HG03520 (cell line): ENCODE results near the gene NPAS3.

Source experiments
- ATAC-seq: cut with Tn5 transposase; IDR thresholded peaks from one replicate; pipeline ENCODE4 v1.9.1; 2021; ENCODE audit warnings: mild to moderate bottlenecking, moderate library complexity; ENCODE audit not compliant: unreplicated experiment

The NPAS3 gene

GRCh38 chr14:33009673-33010072 lies 71.0 kb downstream of the NPAS3 start:
- no peak for ATAC-seq

DNA sequence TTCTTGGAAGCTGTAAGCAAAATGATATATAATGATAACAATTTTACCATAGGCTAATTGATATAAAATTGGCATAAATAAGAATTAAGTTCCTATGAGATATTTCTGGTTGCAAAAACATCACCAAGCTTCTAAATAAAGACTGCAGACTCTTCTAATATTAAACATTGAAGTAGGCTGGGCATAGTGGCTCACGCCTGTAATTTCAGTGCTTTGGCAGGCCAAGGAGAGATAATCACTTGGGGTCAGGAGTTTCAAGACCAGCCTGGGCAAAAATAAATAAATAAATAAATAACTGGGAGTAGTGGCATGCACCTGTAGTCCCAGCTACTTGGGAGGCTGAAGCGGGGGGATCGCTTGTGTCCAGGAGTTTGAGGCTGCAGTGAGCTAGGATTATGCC lies 71.8 kb downstream of the NPAS3 start:
- no peak for ATAC-seq

- no peak for ATAC-seq
These were observed 76.0 kb downstream of the NPAS3 start for GRCh38 chr14:33014710-33015109.

DNA sequence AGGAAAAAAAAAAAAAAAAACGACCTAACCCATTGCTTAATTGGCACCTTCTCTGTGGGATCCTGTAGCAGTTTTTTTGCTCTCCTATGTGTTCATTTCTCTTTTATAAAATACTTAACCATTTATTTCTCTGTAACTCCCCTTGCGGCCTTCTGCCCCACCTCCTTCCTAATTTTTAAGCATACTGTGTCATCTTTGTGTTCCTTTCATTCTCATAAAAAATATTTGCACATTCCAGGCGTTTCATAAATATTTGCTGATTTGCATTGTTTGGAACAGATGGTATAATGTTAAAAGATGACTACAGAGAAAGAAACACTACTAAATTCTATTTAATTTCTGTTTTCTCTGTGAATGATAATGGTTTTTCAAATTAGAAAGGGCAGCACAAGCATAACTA lies 77.9 kb downstream of the NPAS3 start:
- ATAC-seq = no peak

DNA sequence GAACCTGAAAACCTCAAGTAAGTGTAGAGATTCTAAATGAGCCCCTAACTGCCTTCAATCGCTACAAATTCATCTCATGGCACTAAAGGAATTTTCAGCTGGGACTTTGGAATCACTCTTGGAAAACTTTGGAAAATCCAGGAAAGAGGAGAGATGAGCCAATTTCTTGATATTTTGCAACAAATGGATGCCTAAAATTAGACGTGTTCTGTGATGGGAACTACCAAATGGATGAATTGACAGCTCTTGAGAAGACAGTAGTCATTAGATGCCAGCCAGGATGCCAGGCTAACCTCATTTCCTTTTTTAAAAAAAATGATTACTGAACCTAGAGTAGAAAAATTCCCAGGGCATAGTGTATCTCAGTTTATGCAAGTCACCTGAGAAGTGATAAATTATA lies 78.3 kb downstream of the NPAS3 start:
- no peak for ATAC-seq

DNA sequence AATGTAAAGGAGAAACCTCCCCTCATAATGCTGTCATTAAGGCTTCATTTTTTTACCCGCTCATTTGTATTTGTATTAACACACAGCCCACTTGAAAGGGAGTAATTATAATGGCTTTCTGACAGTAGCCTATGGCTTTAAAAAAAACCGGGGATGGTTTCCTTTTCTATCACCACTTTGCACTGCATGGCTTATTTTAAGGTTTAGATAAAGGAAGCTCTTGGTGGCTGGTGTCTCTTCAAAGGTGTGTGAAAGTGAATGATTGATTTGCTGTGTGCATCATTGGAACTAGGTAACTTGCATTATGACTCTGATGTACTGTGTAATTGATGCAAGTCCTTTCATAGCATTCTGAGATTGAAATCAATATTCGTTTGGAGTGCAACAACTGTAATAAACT lies 80.7 kb downstream of the NPAS3 start:
- ATAC-seq = no peak

DNA sequence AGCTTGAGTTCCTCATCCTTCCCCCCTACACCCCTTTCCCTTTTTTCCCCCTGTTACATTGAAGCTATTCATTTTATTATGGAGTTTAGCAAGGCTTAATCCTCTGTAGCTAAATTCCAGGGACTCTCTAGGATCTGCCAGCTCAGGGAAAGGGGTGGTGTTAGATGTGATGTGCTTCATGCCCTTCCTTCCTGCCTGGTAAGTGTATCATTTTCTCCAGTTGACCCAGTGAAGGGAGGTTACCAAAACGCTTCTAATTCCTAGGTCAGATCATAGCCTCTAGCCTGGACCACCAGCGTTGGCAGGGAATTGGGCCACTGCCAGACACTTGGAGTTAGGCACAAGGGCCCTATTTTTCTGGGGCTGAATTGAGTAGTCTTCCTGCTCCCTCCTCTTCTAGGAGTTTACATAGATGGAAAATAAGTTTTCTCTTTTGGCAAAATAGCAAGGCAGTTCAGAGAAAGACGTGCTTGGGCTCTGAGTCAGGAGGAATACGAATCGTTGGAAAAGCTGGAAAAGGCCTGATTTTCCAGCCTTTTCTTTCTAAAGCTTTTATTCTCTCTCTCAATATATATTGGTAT lies 88.3 kb downstream of the NPAS3 start:
- ATAC-seq = no peak

DNA sequence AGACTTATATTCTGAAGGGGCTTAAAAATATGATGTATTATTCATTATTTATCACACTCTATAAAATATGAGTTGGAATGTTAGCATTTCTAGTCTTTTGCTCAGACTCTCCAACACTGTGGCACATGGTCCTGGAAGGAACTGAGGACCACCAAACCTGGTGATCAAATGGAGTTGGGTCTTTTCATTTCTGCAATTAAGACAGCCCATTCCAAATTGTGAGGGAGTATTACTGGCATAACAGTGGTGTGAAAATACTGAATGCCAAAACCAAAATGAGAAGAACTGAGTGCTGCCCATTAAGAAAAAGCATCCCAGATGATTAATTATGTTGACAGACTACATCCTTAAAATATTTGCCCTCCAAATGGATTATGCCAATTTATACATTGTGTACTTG lies 90.8 kb downstream of the NPAS3 start:
- no peak for ATAC-seq

- no peak for ATAC-seq
These were observed 91.7 kb downstream of the NPAS3 start for GRCh38 chr14:33030386-33030785.

DNA sequence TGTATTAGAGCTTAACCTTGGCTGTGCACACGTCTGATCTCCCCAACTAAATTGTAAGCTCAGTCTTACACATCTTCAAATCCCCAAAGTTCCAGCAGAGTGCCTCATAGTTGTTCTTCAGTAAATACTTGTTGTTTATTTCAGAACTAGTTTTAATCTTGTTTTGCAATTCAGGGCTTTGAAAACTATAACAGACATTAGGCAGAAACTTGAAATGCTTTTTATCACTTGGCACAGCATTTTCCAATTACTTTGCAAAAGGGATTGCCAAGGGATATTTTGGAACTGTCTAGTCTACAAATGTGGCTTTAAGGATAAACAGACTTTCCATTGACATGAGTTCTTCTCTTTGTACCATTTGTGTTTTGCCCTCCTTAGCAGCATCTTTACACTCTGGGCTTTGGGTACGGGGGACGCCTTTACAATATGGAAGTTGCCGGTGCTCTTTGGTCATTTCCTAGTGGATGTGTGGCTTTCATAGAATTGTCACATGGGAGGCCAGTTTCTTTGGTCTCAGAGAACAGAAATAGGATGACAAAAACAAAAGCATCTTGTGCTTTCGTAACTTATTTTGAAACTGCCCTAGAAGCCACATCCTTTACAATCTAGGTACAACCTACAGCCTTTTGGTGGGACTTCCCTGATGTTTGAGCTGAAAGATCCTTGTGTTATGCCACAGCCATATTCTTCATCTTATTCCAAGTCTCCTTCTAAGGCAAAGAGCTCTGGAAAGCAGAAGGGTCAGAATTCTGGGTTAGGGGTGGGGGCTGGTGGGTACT lies 96.9 kb downstream of the NPAS3 start:
- no peak for ATAC-seq

GRCh38 chr14:33039311-33039710 lies 100.6 kb downstream of the NPAS3 start:
- no peak for ATAC-seq

- peak; percentile 68 for ATAC-seq
These were observed 101.9 kb downstream of the NPAS3 start for GRCh38 chr14:33040372-33041140.

DNA sequence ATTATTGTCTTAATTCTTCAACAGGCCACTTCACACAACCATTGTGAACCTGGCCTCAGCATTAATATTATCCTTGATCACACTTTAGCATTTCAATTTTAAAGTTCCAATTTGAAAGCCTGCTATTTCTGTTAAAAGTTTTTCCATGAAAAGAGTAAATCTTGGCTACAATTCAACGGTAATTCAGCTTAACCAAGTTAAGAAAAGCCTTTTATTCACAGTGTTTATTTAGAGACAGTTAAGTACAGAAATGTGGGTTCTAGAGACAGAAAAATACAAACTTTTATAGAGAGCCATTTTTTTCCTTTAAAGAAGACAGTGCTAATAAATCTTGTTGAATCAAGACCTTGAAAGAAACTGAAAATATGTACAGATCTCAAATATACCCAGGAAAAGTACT lies 103.9 kb downstream of the NPAS3 start:
- ATAC-seq = no peak

GRCh38 chr14:33045760-33046159 lies 107.1 kb downstream of the NPAS3 start:
- ATAC-seq = no peak

GRCh38 chr14:33052943-33053342 lies 114.3 kb downstream of the NPAS3 start:
- ATAC-seq = no peak

DNA sequence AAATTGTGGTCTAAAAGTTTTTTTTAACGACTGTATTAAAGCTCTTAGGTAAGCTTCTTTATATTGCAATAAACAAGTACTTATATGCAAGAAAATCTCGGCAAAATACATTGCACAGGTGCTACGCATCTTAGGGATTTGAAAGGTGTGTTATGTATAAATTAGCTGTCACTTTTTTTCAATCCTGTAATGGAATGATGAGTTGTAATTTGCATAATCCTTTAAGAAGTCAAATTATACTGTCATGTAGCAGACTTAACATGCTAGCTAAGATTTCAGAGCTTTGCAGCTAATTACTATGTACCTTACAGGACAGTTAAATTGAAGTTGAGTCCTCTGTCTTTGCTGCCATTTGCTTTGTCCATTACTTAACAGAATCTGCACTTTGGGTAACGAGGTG lies 117.5 kb downstream of the NPAS3 start:
- no peak for ATAC-seq

- ATAC-seq = no peak
These were observed 118.9 kb downstream of the NPAS3 start for GRCh38 chr14:33057585-33057984.

DNA sequence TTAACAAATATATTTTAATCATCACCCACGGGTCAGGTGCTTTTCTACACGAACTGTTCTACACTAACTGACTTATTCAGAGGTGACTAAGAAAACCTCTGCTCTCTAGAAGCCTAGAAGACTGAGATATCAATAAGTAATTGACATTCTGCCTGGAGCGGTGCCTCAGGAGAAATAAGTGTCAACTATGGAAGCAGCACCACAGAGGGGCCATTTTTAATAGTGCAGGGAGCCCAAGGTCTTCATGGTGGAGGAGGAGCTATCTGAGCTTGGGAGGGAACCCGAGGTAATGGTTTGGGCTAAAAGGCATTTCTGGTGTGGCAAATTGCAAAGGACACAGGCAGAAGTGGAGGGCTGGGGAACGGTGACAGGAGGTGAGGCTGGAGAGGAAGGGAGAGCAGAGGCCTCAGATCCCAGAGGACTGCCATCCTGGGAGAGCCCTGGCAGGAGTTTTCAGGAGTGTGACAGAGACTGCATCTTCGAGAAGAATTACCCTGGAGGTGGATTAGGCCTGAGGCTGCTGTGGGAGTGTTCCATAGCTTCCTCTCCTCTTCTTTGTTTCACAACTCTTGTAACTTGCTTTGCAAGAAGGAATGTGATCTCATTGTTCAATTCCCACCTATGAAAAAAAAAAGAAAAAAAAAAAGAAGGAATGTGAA lies 123.1 kb downstream of the NPAS3 start:
- ATAC-seq = no peak

DNA sequence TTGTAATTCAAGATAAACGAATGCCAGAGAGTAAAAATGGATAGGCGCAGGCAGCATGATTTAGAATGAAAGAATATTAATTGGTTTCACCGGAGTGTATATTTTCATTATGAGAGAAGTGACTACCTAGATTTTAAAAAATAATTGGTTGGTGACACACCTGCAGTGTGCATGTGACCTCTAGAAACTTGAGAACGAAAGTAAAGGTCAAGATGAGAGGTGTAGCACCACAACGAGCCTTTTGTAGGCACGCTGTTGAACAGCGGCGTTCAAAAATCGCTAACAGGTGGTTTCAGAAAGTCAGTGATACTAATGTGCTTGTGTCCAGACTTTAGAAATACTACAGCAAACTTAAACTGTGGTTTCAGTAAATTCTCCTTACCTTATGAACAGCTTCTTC lies 123.8 kb downstream of the NPAS3 start:
- ATAC-seq = no peak

DNA sequence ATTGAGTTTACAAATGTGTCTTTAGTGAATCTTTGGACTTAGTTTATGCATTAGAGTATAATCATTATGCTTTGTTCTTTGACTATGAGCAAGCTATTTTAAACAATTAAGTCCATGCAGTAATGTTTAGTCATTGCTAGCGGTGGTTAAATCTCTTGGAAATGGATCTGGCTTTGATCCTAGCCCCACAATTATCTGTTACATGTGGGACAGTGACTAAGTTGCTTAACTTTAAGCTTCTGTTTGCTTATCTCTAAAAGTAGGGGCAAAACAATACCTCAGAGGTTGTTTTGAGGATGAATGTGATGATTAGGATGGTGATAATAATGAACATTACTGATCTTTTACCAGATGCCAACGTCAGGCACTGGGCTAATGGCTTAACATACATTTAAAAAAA lies 124.2 kb downstream of the NPAS3 start:
- no peak for ATAC-seq

GRCh38 chr14:33063521-33063920 lies 124.8 kb downstream of the NPAS3 start:
- no peak for ATAC-seq

DNA sequence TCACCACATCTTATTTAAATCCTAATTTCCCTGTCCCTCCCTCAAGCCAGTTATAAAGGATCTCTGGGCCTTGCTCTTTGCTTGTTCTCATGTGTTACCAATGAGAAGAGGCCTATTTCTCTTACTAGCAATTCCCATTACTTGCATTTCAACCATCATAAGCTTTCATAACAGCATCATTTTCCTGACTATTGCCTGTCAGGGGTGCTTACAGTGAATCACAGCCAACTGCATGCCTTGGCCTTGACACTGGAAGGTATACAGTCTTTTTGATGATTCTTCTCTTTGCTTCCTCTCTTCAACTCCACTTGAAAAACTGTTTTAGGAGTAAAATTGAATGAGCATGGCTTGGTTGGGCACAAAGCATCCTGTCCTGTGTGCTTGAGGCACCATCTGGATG lies 127.0 kb downstream of the NPAS3 start:
- no peak for ATAC-seq
